G401 (cell line): ENCODE results near the gene MRPS25. TPM values are rescaled to one million over a fixed set of nuclear protein-coding genes. Genes with fewer than 3 reads are reported as not detected.

ENCODE experiments used
- DNase-seq: peaks from one replicate; pipeline ENCODE4 v3.0.0-alpha.2; 2015; ENCODE audit warnings: low spot score
- in situ Hi-C: cut with HindIII; loops from 2 replicates; pipeline ENCODE4 v1.10.0; 2016; ENCODE audit warnings: low sequenced_read_pairs, mixed read lengths
- total RNA-seq: library from RNA; depleted of rRNA; stranded (reverse); fragments of >200 nt; shearing (Covaris generic); gene quantifications from 2 replicates; pipeline ENCODE4 v1.2.3, GENCODE V29; 2014; rRNA removed

Gene MRPS25
- 29.8 and 46.4 TPM in 2 replicates for total RNA-seq

DNA sequence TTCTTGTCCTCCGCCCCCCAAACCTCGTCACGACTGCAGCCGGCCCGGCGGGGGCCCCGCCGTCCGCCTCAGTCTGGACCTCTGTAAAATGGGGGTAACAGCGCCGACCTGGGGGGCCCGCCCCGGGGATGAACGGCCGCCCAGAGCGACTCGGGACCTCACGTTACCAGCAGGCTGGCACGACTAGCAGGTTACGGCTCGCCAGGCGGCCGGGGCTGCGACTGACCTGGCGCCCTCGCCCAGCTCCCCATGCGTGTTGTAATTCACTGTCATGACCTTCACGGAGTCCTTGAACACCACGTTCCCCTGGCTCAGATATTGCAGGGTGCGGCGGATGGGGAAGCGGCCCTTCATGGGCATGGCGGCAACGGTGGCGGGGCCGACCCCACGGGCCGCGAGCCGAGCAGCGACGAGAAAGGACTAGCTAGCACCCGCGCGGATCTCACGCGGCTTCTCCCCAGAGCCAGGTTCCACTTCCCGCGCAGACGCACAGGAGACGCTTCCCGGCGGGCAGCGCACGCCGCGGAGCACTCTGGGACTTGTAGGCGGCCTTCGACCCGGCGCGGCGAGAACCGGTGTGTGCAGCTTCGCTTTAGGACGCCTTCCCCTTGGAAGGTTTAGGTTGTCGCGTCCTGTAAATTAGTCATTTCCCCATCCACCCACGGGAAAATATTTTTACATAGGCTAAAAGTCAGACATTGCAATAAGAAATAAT, at the start of gene MRPS25:
MRPS25 (minus strand) TSS at position 481 of the 715 bp plus-strand sequence; CDS start at position 360, 121 bp downstream.
- peak; percentile 88 for DNase-seq
- in situ Hi-C loops, result no loop called here

DNA sequence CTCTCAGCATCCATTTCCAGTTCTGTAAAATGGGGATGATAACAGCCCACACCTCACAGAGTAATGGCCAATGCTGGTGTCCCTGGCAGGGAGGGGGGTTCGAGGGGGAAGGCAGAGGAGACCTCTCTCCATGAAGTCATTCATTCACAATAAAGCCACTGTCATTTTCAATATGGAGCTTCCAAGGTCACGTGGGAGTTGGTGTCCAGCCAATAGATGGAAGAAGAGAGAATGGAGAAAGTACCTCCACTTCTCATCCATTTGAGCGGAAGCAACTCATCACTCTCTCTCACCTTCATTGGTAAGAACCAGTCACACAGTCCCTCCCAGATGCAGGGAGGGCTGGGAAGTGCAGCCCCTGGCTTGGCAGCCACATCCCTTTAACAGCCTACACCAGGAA, 48.8 kb upstream of the MRPS25 start:
- in situ Hi-C loops, result no loop called here
- no peak for DNase-seq

DNA sequence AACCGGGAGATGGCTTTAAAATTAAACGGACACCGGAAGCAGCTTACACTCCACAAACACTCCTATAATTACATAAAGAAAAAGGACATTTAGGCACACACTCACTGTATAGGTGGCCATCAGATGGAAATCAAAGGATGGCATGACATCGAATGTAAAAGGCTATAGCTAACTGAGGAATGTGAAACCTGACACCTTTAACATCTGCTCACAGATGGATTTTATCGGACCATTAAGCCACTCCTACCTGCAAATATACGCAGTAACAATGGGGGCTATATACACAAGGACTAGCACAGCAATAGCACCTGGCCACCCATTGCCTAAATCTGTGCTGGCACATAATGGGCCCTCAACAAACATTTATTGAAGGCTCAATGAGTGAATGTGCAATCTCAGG, 48.4 kb upstream of the MRPS25 start:
- DNase-seq, result no peak
- in situ Hi-C loops, result no loop called here

DNA sequence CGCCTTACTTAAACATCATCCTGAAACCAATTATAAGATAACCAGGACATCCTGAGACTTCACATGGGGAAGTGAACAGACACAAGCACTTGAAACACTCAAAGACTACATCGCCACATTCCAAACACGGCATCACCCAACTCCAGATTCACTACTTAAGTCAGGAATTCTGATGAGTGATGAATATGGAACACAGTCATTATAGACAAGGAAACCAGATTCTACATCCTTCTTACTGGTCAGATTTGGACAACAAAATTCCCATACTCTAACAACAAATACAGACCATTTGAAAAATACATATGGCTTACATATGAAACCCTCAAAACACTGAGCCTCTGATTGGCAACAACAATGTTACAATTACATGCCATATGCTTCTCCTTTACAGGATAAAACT, 46.9 kb upstream of the MRPS25 start:
- no peak for DNase-seq
- in situ Hi-C loops, result no loop called here

DNA sequence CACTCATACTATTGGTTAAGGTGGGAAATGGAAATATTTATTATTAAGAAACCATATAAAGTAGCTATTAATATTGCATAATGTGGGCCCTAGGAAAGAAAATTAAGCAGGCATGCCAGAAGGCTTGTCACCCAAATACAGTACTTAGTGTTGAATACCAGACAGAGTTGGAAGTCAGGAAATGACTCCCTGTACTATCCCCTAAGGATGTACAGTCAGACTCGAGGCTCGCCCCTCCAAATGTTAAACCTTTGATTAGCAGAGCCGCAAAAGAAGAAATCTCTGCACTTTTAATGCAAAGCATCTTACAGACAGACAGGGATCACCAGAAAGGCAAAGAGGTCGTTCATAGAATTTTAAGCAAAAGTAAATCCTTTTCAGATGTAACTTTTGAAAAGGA, 45.1 kb upstream of the MRPS25 start:
- no peak for DNase-seq
- in situ Hi-C loops, result no loop called here

DNA sequence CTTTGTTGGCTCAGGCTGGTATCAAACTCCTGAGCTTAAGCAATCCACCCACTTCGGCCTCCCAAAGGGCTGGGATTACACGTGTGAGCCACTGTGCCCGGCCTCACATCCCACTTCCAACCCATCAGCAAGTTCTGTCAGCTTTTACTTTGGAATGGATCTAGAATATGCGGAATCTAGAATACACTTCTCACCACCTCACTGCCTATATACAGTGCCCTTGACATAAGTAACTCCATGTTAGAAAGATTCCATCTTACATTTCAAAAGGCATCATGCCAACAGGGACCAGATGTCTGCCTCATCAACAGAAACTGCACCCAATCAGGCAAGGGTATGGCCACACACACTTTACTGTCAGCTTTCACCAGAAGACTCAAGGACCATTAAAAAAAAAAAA, 43.8 kb upstream of the MRPS25 start:
- DNase-seq, result no peak
- in situ Hi-C loops, result no loop called here

DNA sequence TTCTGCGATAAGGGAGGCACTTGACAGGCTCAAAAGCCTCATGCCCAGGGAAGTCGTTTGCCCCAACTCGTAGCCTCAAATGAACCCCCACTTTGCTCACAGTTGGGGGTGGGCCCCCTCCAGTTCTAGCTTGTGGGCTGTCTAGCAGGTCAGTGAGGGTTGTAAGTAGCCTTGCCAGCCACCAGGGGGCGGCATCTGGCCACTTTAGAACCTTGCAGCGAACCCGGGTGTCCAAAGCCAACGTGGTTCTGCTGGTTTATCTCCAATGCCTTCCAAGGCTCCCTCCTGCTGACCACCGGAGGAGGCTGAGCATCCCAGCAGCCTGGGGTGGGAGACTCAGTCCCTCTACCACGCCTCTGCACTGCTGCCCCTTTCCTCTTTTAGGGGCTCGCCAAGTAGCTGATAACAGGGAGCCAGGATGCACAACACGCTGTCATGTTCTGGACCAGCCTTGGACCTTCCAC, 43.0 kb upstream of the MRPS25 start:
- in situ Hi-C loops, result no loop called here
- peak; percentile 72 for DNase-seq

DNA sequence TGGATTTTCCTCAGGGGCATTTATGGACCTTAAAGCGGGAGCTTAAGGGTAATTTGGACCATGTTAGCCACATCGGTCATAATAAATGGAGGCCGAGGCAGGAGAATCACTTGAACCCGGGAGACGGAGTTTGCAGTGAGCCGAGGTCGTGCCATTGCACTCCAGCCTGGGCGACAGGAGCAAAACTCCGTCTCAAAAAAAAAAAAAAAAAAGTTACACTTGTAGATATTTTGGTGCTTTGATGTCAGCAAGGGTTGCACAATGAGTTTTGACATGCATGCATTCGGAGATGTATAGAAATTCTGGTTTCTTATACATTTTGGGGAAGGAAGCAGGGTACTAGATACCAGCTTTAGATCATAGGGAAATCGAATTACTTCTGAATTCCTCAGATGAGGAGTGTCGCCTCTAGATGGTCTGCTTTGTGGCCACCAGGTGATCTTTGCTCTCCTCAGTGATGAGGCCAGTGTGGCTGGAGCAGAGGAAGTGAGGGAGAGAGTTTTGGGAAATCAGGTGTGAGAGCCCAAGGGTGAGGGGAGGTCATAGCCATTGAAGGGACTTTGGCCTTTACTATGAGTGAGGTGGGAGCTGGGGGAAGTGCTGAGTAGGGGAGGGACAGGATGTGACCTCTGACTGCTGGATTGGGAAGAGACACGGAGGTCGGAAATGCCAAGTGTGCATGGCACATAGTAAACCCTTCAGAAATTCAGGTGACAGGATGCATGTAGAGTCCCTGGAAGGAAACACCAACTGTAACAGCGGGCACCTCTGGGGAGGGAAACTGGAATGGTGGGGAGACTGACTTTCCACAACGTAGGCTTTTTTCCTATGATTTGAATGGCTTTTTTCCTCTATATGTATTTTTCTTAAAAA, 42.2 kb upstream of the MRPS25 start:
- no peak for DNase-seq
- in situ Hi-C loops, result no loop called here

DNA sequence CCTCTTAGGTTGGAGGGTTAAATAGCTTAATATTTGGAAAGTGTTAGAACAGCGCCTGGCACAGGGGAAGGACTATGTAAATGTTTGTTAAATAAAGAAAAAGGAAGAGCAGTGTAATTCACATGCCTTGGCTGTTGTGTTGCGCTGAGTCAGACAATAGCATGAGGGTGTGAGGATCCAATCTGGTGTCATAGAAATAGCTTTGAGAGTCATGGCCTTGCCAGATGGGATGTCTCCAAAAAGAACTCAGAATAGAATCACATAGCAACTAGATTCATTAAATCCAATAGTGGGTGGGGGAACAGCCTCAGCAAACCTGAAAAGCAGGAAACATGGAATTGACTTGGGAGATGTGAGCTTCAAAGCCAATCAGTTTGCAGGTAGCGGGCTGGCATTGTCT, 37.7 kb upstream of the MRPS25 start:
- DNase-seq, result no peak
- in situ Hi-C loops, result no loop called here

DNA sequence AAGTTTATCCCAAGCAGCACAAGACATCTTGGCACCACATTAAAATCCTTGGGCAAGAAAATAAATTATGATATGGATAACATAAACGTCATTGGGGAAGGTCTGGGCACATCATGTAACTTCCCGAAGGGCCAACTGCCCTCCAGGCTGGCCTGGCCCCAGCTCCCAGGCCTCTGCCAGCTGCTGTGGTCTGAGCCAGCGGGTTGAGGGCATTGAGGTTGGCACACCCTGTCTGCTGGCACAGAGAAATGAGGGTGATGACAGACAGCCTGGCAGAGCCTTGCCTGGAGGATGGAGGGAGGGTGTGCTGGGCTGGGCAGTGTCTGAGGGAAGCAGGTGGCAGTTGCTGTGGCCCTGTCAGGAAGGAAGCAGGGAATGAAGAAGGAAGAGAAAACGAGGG, 37.1 kb upstream of the MRPS25 start:
- peak; percentile 56 for DNase-seq
- in situ Hi-C loops, result no loop called here

DNA sequence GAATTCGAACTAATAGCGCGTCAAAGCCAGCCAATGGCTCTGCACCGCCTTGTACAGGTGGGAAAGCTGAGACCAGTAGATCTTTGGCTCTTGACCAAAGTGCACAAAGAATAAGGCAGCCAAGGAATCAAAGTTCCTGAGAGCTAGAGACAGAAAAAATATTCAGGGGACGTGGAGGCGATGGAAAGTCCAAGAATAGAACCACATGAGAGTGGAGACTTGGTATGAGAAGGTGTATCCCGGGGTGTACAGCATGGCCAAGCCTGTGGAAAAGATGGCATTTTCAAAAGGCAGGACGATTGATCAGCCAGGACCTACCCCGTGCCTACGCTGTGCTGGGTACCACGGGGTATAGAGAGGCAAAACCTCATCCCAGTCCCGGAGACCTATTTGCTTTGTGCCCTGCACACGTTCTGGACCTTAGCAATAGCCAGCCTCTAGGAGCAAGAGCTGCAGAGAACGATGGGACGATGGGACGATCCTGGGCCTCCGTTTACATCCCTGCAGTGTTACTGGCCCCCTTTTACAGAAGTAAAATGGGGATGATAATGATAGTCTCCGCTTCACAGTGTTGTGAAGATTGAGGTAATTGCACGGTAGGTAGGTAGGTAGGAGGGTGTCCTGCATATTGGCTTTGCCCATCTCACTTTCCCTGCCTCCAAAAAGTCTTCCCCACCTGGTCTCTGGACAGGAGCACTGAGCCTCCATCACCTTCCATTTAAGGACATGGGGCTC, 34.4 kb upstream of the MRPS25 start:
- DNase-seq, result no peak
- in situ Hi-C loops, result no loop called here

DNA sequence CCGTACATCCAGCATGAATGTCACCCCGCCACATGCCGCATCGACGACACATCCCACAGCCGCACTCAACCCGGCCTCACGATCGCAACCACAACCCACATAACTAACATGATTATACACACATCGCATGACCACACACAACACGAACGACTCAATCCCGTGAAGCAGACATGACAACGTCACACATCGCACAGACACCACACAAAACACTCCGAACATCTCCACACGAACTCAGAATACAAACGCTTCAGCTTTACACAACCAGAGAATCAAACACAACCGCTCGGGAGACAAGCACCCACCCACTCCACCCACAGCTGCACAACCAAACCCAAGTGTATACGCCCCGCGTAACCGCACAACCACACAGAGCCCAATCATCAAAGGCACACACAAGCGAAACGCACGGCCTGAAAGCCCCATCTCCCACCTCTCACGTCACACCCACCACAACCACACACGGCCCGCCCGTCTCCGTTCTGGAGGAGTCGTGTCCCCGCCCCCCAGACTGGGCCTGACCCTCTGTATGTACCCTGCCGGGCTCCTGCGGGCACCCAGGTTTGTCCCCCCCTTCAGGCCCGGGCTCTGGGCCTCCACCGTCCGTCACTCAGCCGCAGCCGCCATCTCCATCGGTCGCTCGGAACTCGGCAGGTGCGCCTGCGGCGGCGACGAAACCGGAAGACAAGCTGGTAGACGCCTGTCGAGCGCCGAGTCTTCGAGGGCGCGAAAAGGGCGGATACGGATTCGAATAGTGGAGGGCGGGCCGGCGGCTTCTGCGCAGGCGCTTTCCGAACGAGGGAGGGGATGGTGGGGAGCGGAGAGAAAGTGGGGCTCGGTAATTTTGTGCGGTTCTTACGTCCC, 33.6 kb upstream of the MRPS25 start, which contains the start of gene RBSN:
RBSN (minus strand) TSS at position 646 of the 861 bp plus-strand sequence. CDS start 3,028 bp downstream, outside the sequence.
- peak; percentile 95 for DNase-seq
- in situ Hi-C loops, result no loop called here

DNA sequence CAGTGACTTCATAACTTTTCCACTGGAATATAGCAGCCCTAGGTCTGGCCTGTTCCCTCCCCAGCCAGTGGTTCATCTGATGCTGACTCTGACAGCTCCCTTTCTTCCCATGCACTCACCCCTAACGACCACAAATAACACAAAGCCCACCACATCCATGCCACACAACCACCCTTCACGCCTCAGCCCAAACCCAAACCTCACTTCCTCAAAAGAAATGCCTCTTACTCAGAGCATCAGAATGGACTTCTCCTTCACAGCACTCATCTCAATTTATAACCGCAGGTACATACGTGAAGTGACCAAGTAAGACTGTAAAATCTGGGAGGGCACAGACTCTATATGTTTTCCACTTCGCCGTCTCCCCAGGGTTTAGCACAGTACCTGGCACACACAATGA, 32.8 kb upstream of the MRPS25 start:
- no peak for DNase-seq
- in situ Hi-C loops, result no loop called here

DNA sequence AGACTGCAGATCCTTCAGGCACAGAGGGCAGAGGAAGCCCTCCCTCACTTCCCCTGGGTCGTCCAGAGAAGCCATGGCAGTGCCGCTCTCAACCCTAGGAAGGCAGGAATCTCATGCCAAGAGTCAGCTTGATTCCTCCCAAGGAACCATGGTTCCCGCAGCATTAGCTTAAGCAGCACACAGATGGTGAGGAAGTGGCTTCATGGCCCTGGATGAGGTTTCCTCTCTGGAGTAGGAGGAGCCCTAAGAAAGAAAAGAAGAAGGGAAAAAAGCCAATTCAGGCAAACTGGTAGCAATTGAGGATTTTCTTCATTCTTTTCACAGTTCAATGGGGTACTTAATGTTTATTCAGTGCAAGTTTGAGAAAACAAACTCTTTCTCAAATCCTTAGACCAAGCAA, 30.9 kb upstream of the MRPS25 start:
- peak; percentile 13 for DNase-seq
- in situ Hi-C loops, result no loop called here

DNA sequence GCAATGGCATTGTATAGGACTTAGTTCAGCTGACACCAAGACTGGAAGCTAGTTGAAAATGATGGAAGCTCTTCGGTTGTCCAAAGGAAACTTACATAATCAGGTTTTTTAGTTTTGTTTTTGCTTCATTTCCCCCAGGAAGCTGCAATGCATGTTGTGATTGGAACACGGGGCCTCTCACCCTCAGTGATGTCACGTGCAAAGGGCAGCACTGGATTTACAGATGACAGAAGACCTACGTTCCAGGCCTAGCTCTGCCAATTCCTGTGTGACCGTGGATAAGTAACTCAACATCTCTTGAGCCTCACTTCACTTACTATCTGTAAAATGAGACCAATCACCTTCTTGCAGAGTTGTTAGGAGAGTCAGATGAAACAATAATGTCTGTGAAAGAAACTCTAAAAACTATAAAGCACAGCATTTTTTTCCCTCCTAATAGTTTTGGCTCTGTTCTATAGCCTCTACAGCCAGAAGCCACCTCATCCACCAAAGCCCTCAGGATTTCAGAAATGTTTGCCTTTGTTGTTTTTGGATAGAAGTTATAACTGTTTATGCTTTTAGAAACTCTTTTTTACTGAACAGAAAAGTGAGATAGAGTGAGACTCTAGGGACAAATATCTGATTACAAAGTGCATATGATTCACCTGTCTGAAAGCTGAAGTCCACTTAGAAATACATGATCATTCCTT, 29.2 kb upstream of the MRPS25 start:
- in situ Hi-C loops, result no loop called here

DNA sequence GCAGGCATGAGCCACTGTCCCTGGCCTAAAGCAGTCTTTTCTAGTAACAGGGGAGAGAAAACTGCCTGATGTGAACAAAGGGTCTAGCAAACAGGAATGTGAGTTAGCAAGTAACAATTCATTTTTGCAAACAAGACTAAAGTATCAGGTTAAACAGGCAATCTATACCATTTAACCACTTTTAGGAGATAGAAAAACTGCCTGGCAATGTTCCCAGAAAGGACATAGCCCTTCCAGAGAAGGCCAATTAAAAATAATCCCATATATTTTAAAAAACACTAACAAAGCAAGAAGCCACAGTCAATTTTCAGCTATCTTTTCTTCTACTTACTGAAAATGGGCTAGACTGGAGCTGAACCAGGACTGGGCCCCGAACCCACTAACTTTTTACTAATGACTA, 27.6 kb upstream of the MRPS25 start:
- in situ Hi-C loops, result no loop called here
- no peak for DNase-seq

More for the DNA sequence above, 29.2 kb upstream of the MRPS25 start:
- DNase-seq, result no peak

DNA sequence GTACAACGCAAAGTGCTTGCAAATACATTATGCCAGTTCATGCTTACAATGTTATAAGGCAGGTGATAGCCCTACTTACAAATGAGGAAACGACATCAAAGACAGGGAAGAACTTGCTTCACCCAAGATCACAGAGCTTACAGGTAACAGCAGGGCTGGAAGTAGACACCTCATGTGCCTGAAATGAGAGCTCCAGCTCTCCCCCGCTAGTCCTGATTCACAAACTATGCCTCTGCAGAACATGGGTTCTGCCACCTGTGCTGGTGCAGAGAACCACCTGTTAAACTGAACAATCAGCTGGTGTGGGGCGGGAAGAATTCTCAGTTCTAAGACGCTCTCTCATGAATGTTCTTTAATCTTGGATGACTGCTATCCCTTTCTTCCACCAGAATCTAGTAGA, 26.5 kb upstream of the MRPS25 start:
- in situ Hi-C loops, result no loop called here
- no peak for DNase-seq

DNA sequence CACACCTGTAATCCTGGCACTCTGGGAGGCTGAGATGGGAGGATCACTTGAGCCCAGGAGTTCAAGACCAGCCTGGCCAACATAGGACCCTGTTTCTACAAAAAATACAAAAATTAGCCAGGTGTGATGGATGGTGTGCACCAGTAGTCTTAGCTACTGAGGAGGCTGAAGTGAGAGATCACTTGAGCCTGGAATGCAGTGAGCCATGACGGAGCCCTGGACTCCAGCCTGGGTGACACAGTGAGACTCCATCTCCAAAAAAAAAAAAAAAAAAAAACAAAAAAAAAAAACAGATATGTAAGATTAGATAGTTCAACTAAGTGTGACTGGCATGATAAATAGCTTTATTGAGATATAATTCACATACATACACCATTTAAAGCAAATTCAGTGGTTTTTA, 24.1 kb upstream of the MRPS25 start:
- in situ Hi-C loops, result no loop called here

More for the DNA sequence above, 24.1 kb upstream of the MRPS25 start:
- DNase-seq, result no peak
